Omental fat pad (tissue), 4 donors: ENCODE results near the gene AKAP8. TPM values are rescaled to one million over a fixed set of nuclear protein-coding genes. Genes with fewer than 3 reads are reported as not detected.

ENCODE experiments used
- ATAC-seq: fragments of 150-250 bp; one replicate; pipeline ENCODE4 v1.9.1; 2016; ENCODE audit warnings: mild to moderate bottlenecking, moderate library complexity; ENCODE audit not compliant: low FRiP score
- DNase-seq: peaks from one replicate; pipeline ENCODE4 v3.0.0-alpha.2; 2019; ENCODE audit warnings: low spot score
- small RNA-seq: library from RNA; depleted of rRNA; stranded (forward); fragments of <200 nt; gene quantifications from one replicate; pipeline ENCODE3, GENCODE V24; 2016
- total RNA-seq, 4 donors: library from RNA; depleted of rRNA; stranded (reverse); fragments of >200 nt; gene quantifications; one replicate each; pipeline ENCODE4 v1.1.0, GENCODE V29; 2016
- TF ChIP-seq, protein P1 (sequence below), 3 donors: fragments of 450-650 bp; IDR thresholded peaks; one replicate each; pipeline ENCODE4 v1.5.1; 2016 to 2017; ENCODE audit warnings: antibody characterized with exemption in 3 of 3, mild to moderate bottlenecking in 3 of 3, moderate library complexity in 2 of 3

The AKAP8 gene
- total RNA-seq, 4 donors from 2014 or later, result 17.5 to 45.6 (median 22.8) TPM

DNA sequence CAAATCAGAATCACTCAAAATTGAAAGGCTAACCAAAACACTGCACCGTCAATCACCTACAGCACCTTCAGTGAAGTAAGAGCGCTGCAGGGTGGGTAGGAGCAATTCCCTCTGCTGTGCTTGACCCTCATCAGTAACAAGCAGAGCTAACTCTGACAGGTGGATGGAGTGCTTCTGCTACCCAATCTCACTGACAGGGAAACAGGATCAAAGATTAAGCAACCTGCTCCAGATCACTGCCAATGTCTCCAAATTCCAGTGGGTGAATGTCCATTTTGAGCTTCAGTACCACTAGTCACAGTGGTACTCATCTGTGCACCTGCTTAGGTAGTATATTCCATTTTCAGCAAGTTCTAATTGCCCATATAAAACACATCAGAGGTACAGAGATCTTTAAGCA is 72.4 kb downstream of the AKAP8 start:
- DNase-seq (no peak), ATAC-seq (no peak)
- TF ChIP-seq, protein P1, sequence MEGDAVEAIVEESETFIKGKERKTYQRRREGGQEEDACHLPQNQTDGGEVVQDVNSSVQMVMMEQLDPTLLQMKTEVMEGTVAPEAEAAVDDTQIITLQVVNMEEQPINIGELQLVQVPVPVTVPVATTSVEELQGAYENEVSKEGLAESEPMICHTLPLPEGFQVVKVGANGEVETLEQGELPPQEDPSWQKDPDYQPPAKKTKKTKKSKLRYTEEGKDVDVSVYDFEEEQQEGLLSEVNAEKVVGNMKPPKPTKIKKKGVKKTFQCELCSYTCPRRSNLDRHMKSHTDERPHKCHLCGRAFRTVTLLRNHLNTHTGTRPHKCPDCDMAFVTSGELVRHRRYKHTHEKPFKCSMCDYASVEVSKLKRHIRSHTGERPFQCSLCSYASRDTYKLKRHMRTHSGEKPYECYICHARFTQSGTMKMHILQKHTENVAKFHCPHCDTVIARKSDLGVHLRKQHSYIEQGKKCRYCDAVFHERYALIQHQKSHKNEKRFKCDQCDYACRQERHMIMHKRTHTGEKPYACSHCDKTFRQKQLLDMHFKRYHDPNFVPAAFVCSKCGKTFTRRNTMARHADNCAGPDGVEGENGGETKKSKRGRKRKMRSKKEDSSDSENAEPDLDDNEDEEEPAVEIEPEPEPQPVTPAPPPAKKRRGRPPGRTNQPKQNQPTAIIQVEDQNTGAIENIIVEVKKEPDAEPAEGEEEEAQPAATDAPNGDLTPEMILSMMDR (IDR thresholded peaks at IDR 0.05), result no peak

DNA sequence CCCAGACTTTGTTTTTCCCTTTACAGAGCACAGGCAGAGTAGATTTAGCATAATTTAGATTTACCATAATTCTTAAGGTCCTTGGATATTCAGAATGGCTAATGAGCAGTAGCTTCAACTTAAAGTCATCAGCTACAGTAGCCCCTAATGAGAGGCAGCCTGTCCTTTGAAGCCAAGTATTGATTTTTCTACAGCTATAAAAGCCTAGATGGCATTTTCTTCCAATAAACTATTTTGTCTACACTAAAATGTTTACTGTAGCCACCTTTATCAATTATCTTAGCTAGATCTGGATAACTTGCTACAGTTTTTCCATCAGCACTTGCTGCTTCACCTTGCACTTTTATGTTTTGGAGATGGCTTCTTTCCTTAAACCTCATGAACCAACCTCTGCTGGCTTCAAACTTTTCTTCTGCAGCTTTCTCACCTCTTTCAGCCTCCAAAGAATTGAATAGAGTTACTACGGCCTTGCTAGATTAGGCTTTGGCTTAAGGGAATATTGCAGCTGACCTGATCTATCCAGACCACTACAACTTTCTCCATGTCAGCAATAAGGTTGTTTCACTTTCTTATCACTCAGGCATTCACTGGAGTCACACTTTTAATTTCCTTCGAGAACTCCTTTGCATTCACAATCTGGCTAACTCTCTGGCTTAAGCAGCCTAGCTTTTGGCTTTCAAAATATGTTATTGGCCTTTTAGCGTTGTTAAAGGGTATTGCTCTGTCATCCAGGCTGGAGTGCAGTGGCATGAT is 73.8 kb downstream of the AKAP8 start:
- TF ChIP-seq, protein P1 (IDR thresholded peaks at IDR 0.05), result no peak
- no peak for DNase-seq
- no peak for ATAC-seq

DNA sequence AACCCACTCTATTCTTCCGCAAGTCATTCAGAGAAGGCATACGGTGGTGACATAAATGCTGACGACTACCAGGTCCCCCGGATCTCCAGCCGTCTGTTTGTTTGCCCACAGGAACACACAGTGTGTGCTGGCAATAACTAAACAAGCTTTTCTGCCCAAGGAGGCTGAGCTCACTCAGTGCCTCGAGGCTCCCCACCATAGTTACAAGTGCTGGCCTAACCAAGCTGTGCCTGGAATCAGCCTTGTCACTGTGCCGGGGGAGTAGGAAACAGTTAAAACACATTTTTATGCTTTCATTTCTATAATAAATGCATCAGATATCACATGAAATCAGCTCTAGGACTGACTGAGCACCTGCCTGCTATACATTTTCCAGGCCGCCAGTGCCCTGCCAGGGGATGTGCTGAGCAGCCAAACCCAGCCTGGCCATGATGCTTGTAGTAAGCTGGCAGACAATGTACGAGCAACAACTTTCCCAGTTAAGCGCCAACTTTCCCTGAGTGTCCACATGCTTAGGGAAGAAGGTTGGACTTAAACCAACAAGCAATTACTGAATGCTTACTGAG is 75.4 kb downstream of the AKAP8 start:
- ATAC-seq, result no peak
- TF ChIP-seq, protein P1 (IDR thresholded peaks at IDR 0.05), result no peak
- DNase-seq, result no peak

Small RNA genes within 50 kb of the gene (small RNA-seq; reads per million reads assigned to genes)
- not detected for gene AC005776.1

Other genes with a start within 250 kb of the AKAP8 start
- 10 to 100 TPM in 3 of 4 donors, 1 to 10 TPM in 1; 6.1 to 82.8 (median 24.4) TPM for gene NOTCH3, start 178.8 kb downstream of the AKAP8 start, total RNA-seq
- under 1 TPM in 1 of 4 donors, not detected in 3; 0.84 TPM for gene EPHX3, start 147.3 kb downstream of the AKAP8 start, total RNA-seq
- 10 to 100 TPM; 22.6 to 49.1 (median 30.1) TPM for gene BRD4, start 47.2 kb downstream of the AKAP8 start, total RNA-seq
- 100 to 1,000 TPM in 1 of 4 donors, 10 to 100 TPM in 3; 52.2 to 141 (median 79.5) TPM for gene AKAP8L, start 39.2 kb upstream of the AKAP8 start, total RNA-seq
- 10 to 100 TPM; 17.4 to 41.8 (median 33.6) TPM for gene WIZ, start 70.2 kb upstream of the AKAP8 start, total RNA-seq
- 1 to 10 TPM; 2.0 to 6.9 (median 3.6) TPM for gene RASAL3, start 84.8 kb upstream of the AKAP8 start, total RNA-seq
- not detected for gene PGLYRP2, start 99.7 kb upstream of the AKAP8 start, total RNA-seq
- 1 to 10 TPM in 1 of 4 donors, under 1 TPM in 1, not detected in 2; 0.36 to 1.3 TPM for gene CYP4F22, start 128.7 kb upstream of the AKAP8 start, total RNA-seq
- not detected for gene CYP4F8, start 235.4 kb upstream of the AKAP8 start, total RNA-seq